NCI-H1930 (cell line): ENCODE measurements around the gene MARCKSL1.

Source experiments
- DNase-seq, 2 experiments: peaks; one replicate each; lab custom pipeline; 2025; lab: John Stamatoyannopoulos, UW

MARCKSL1 gene

DNA sequence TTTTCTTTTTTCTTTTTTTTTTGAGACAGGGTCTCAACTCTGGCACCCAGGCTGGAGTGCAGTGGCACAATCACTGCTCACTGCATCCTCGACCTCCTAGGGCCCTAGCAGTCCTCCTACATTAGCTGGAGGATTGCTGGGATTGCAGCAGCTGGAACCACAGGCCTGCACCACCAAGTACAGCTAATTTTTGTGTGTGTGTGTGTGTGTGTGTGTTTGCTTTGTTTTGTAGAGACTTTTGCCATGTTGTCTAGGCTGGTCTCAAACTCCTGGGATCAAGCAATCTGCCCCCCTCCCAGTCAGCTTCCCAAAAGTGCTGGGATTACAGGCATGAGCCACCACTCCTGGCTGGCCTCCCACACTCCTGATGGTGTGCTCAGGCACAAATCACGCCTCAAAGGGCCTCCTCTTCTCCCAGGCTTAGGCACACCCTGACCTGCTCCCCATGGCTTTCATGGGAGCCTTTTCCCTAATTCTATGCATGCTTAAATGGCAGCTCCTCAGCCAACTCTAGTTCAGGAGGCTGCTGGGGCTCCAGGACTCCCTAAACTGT is 16.9 kb upstream of the MARCKSL1 start:
- no peak for DNase-seq

DNA sequence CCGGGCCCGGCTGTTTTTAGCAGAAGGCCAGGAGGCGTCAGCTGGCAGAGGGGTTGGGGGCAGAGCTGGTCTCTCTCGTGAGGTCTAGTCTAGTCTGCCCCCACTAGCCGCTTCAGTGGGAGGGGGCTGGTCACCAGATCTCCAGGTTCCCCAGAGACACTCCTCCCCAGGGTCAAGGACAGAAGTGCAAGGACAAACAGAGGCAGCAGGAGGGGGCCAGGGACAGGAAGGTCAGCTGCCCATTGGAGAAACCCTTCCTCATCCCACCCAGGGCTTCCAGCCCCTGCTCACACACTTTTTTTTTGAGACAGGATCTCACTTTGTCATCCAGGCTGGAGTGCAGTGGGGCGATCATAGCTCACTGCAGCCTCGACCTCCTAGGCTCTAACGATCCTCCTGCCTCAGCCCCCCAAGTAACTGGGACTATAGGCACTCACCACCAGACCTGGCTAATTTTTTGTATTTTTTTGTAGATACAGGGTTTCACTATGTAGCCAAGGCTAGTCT is 16.3 kb upstream of the MARCKSL1 start:
- no peak for DNase-seq

GRCh38 chr1:32351399-32352238 is 15.6 kb upstream of the MARCKSL1 start:
- peak; percentile 92 to 93 for DNase-seq

GRCh38 chr1:32350785-32351398 is 14.9 kb upstream of the MARCKSL1 start:
- DNase-seq: peak; percentile 81 to 92

GRCh38 chr1:32349211-32349708 is 13.2 kb upstream of the MARCKSL1 start:
- DNase-seq: no peak

DNA sequence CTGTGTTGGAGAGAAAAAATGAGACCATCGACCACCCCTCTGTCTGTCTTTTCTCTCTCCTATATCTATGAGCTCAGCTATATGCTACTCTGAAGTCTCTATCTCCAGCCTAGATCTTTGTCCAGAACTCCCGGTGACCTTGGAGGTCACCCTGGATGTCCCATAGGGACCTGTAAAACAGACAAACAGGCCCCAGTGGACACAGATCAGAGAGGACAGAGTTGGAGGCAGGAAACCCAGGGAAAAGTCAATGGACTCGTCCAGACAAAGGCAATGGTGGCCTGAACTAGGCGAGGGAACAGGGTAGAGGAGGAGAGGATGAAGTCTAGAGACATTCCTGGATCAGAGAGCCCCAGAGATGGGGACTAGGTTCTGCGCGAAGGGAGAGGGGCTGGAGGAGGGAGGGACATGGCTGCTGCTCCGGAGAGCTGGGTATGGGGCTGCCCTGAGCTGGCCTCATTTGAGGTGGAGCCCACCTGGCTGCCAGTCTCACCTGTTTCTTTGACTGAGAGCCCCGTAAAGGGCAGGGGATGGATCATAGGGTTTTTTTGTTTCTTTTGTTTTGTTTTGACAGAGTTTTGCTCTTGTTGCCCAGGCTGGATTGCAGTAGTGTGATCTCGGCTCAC is 10.6 kb upstream of the MARCKSL1 start:
- DNase-seq: no peak

DNA sequence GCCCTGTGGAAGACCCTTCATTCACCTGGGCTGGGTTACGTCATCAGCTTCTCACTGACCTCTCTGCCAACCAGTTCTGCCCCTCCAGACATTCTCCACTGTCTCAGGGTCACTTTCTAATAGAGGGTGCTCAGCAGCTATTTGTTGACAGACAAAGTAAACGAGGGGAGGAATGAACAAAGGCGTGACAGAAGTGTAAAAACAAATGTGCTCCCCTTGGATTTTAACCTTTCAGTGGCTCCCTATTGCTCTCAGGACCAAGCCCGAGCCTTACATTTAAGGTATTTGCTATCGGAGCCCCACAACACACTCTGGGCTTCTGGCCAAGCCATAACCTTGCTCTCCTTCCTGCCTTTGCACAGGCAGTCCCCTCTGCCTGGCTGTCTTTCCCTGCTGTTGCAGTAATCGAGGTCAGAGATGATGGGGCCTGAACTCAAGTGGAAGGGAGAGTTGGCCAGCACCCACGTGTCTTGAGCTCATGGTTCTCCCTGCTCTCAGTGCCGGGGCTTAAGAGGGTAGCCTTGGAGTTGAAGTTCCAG is 9.3 kb upstream of the MARCKSL1 start:
- no peak for DNase-seq

- DNase-seq: no peak
These were observed 6.7 kb upstream of the MARCKSL1 start for GRCh38 chr1:32342704-32343103.

- DNase-seq: no peak
These were observed 5.9 kb upstream of the MARCKSL1 start for GRCh38 chr1:32341971-32342370.

- no peak for DNase-seq
These were observed 5.2 kb upstream of the MARCKSL1 start for GRCh38 chr1:32341186-32341757.

DNA sequence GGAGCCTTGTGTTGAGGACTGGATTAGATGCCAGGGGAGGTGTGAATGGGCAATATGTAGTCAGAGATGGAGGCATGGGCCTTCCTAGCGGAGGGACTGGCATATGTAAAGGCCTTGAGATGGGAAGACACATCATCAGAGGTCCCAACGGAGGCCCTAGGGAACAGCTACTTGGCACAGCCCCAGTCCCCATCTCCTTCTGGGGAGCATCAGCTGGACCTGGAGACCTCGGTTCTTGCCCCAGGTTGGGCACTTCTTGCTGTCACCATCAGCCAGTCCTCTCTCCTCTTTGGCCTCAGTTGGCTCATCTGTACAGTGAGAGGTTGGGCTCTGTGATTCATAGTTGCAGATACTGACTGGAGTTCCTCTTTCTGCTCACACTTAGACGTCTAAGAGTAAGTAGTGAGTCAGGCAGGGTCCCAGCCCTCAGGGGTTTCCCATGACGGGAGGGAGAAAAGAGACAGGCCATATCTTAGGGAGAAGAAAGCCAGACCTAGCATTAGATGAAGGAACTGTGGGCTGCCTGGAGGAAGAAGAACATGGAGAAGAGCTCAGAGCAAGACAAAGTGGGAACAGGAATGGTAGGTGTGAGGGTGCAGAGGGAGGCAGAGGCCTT is 3.4 kb upstream of the MARCKSL1 start:
- no peak for DNase-seq

GRCh38 chr1:32338637-32339145 is 2.7 kb upstream of the MARCKSL1 start:
- DNase-seq: no peak

DNA sequence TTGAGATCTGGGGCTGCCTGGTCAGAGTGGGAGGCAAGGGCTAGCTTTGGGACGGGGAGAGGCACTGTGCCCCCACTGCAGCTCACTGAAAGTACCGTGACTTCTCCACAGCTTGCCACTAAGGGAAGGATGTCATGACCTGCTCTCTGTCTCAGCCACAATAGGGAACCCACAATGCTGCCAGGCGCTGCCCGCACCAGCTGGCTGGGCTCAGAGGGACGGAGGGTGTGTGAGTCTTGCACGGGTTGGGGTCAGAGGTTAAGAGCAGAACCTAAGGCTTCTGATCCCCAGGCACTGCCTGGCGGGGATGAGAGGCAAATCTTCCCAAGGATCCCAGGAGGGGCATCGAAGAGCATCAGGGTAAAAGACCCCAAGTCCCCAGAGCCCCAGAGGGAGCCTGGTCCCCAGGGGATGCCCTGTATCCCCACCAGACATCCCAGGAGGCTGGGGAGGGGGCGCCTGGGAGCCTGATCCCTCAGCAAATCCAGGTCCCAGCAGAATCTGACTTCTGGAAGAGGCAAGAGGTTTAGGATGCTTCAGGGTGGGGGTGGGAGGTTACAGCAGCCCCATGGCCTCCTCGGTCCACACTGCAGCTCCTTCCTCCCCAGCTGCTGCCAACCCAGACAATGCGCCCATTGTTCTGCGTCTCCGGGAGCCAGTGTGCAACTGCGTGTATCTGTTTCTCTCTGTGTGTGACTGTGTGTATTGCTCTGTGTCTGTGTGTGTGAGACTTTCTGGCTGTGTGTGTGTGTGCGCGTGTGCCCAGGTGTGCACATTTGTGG is 2.0 kb upstream of the MARCKSL1 start:
- no peak for DNase-seq

DNA sequence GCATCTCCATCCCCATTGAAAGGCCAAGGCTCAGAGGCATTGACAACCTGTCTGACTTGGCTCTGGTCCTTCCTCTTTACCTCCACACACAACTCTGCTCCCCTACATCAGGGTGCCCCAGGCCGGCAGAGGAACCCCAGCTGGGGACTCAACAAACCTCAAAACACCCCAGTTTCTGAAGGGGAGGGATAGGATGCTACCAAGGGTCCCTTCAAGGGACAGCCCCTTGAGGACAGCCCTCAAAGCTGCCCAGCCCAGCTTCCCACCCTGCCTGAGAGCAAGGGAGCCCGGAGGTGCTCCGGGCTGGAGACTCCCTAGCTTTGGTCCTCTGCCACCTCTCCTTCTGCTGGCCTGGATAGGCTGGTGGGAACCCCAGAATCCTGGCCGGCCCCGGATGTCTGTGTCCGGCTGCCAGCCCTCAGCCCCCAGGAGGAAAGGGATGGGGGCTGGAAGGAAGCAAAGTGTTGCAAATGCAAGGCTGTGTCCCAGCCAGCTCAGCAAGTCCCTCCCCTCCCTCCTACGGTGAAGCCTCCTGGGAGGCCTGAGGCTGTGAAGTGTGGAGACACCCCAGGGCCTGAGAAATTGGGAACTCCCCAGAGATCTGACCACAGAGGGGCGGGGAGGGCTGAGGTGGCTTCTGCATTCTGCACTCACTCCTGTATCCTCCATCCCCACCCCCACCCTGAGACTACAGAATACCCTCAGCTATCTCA is 1.1 kb upstream of the MARCKSL1 start:
- DNase-seq: no peak

DNA sequence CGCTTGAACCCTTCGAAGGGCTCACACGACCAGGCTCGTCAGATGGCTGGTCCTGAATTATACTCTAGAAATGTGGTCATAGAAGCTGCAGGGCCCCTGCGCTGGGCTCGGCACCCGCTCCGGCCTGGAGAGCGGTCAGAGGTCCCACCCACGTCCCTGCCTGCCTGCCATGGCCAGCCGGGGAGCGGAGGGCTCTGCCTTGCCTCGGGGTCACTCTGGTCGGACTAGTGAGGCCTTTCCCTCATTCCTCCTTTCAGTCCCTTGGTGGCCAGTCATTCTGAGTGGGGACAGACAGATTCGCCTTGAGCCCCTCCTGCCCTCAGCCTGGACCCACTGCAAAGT is 529 bp upstream of the MARCKSL1 start:
- DNase-seq: no peak

DNA sequence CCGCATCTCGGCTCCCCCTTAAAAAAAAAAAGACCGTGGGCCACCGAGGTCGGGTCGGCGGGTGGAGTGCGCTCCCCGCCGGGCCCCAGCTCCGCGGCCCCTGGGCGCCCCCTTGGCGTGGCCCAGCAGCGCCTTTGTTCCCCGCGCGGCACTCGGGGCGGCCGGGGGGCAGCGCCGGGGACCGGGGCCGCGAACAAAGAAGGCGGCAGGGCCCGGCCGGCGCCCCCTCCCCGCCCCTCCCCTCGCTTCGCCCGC is 571 bp downstream of the MARCKSL1 start:
- DNase-seq: no peak

- DNase-seq: peak; percentile 7 to 44
These were observed 1.0 kb downstream of the MARCKSL1 start for GRCh38 chr1:32334864-32335534.

GRCh38 chr1:32334274-32334861 is 1.7 kb downstream of the MARCKSL1 start:
- no peak for DNase-seq
